NT2/D1 (cell line): ENCODE results near the gene METTL9.

ENCODE experiments used
- SUZ12 ChIP-seq: IDR thresholded peaks from 2 replicates; pipeline ENCODE4 v1.6.1; 2011; ENCODE audit not compliant: insufficient read length, insufficient read depth; ENCODE audit errors: extremely low read depth
- ZNF274 ChIP-seq: IDR thresholded peaks from 2 replicates; pipeline ENCODE4 v1.6.1; 2011; ENCODE audit warnings: mild to moderate bottlenecking, low read depth, low read length

- TF ChIP-seq SUZ12 (no peak), ZNF274 (no peak)
These were observed 84.8 kb downstream of the METTL9 start for GRCh38 chr16:21684199-21684598.
